ENCODE measurements around the gene L1TD1. TPM values are rescaled to one million over a fixed set of nuclear protein-coding genes. Genes with fewer than 3 reads are reported as not detected.

L1TD1 gene
- total and polyA plus RNA-seq, 2 donors (not counting 3 experiments of a cell fraction or from before 2014, with no cell fraction given) = 0.01 TPM; not detected in 1

GRCh38 chr1:62247391-62248168 lies 52.9 kb downstream of the L1TD1 start:
- dilution Hi-C loops (cut with MboI; ENCODE audit: extremely low pct_ligation_motif_present, low sequenced_read_pairs) = no loop called here
- Histone ChIP-seq H3K9ac (replicated peaks; ENCODE audit: extremely low read depth, insufficient read depth, low read length) (no peak overlapping the region), H3K9me3 (replicated peaks; ENCODE audit: control insufficient read depth, insufficient read depth, low read length) (no peaks in the 10 kb centered on the region), H3K27ac (ENCODE audit: insufficient read depth, low read depth, low read length) (no peak overlapping the region), H2AFZ (ENCODE audit: low read depth, low read length) (no peak overlapping the region), H3K36me3 (ENCODE audit: control insufficient read depth in 2 of 2, extremely low read depth in 1 of 2, insufficient read depth in 2 of 2, low read length in 2 of 2) (no peaks in the 10 kb centered on the region), H3K9me1 (replicated peaks; ENCODE audit: control insufficient read depth, extremely low read depth, insufficient read depth, low read length) (no peaks in the 10 kb centered on the region), H4K20me1 (replicated peaks; ENCODE audit: control insufficient read depth, extremely low read depth, insufficient read depth, low read length) (no peaks in the 10 kb centered on the region), H3K4me1 (ENCODE audit: control insufficient read depth, extremely low read depth, insufficient read depth, low read length) (no peaks in the 10 kb centered on the region), H3K4me3 (replicated peaks in 1 of 3; ENCODE audit: insufficient read depth in 1 of 3, low read depth in 1 of 3, low read length in 3 of 3) (no peak overlapping the region), H3K79me2 (ENCODE audit: control insufficient read depth, insufficient read depth, low read length) (no peaks in the 10 kb centered on the region), H3K27me3 (ENCODE audit: control insufficient read depth in 2 of 2, insufficient read depth in 2 of 2, low read length in 2 of 2) (no peaks in the 10 kb centered on the region), H3K4me2 (ENCODE audit: insufficient read depth, low read length) (no peak overlapping the region)
- intact Hi-C loops (cut with micrococcal nuclease) = no loop called here
- FAIRE-seq (no peak), DNase-seq (ENCODE audit: low read depth, low spot score) (no peak)
- BruUV-seq (replicated peaks) = no TSS peak
- POLR2A ChIA-PET = interaction anchor here (0.6 kb wide), 1 partner anchor 78 kb away, joined by 4 read pairs; no protein-coding TSS in a partner anchor
- CTCF ChIA-PET = no interaction called here
- TF ChIP-seq GATA2 (IDR thresholded peaks at IDR 0.05; ENCODE audit: insufficient read depth, insufficient read length, low read depth, low read length) = no peak
- TF ChIP-seq CTCF (IDR thresholded peaks at IDR 0.05; ENCODE audit: extremely low read depth in 1 of 2, insufficient read depth in 1 of 2, low read depth in 1 of 2, low read length in 2 of 2) = no peak
- no peak for TF ChIP-seq FOS (IDR thresholded peaks at IDR 0.05; ENCODE audit: borderline replicate concordance, insufficient read depth, low read length)
- TF ChIP-seq POLR2A (IDR thresholded peaks at IDR 0.05; ENCODE audit: low read depth, low read length) = no peak
- TF ChIP-seq JUN (IDR thresholded peaks at IDR 0.05; ENCODE audit: borderline replicate concordance, insufficient read depth, insufficient read length, low read depth) = no peak
- no peak for TF ChIP-seq EZH2 (IDR thresholded peaks at IDR 0.05; ENCODE audit: borderline replicate concordance, low read depth, low read length, severe bottlenecking)
- no peak for TF ChIP-seq MYC (IDR thresholded peaks at IDR 0.05; ENCODE audit: low read depth, low read length)
- TF ChIP-seq POLR2AphosphoS5 (IDR thresholded peaks at IDR 0.05; ENCODE audit: insufficient read depth, low read depth, low read length) = no peak
- no peak for TF ChIP-seq MAX (IDR thresholded peaks at IDR 0.05; ENCODE audit: insufficient read depth, insufficient read length)
